Measurements from ENCODE around the gene ARID4B. TPM values are rescaled to one million over a fixed set of nuclear protein-coding genes. Genes with fewer than 3 reads are reported as not detected.
"Not testable (repeated sequence)": the region's sequence is repeated elsewhere in the genome, so short reads cannot be mapped to it uniquely, and the experiment has no call there.

Gene ARID4B
- polyA plus RNA-seq, 1 donor (not counting 4 experiments of a cell fraction or from before 2014, with no cell fraction given), result 12.7 TPM

- Histone ChIP-seq H2AFZ (ENCODE audit: control insufficient read depth, low read length) (no peak overlapping the region), H3K9ac (ENCODE audit: control insufficient read depth, extremely low read depth, insufficient read depth, low read length) (no peak overlapping the region), H3K9me3 (ENCODE audit: control insufficient read depth, low read depth, low read length) (no peaks in the 10 kb centered on the region), H3K27me3 (ENCODE audit: control insufficient read depth, extremely low read depth, insufficient read depth, low read length) (no peaks in the 10 kb centered on the region), H3K4me3 (ENCODE audit: control insufficient read depth in 2 of 3, extremely low read depth in 1 of 3, insufficient read depth in 2 of 3, low read depth in 1 of 3, low read length in 3 of 3) (no peak overlapping the region), H4K20me1 (ENCODE audit: control insufficient read depth, extremely low read depth, insufficient read depth, low read length) (peaks cover 4% of the 10 kb centered on the region), H3K79me2 (ENCODE audit: control insufficient read depth, insufficient read depth, low read length) (peaks cover 90% of the 10 kb centered on the region), H3K27ac (ENCODE audit: control insufficient read depth, insufficient read depth, low read length) (no peak overlapping the region), H3K4me2 (ENCODE audit: control insufficient read depth, extremely low read depth, insufficient read depth, low read depth, low read length) (no peak overlapping the region), H3K9me1 (ENCODE audit: control insufficient read depth, extremely low read depth, insufficient read depth, low read length) (peaks cover 4% of the 10 kb centered on the region), H3K36me3 (ENCODE audit: control insufficient read depth in 2 of 2, extremely low read depth in 1 of 2, insufficient read depth in 2 of 2, low read length in 2 of 2) (no peaks in the 10 kb centered on the region), H3K4me1 (ENCODE audit: control insufficient read depth, extremely low read depth, insufficient read depth, low read length) (no peaks in the 10 kb centered on the region)
- FAIRE-seq (peak; percentile 48), DNase-seq (ENCODE audit: low read depth, low spot score) (no peak)
- TF ChIP-seq EZH2 (IDR thresholded peaks at IDR 0.05; ENCODE audit: low read length) (no peak), CTCF (optimal IDR thresholded peaks at IDR 0.05 in 1 of 3, IDR thresholded peaks at IDR 0.05 in 1 of 3, conservative IDR thresholded peaks at IDR 0.05 in 1 of 3; ENCODE audit: extremely low read depth in 1 of 3, insufficient read depth in 2 of 3, low read length in 3 of 3) (no peak)
- dilution Hi-C loops (cut with MboI; ENCODE audit: extremely low pct_ligation_motif_present, low sequenced_read_pairs), result no loop called here
These were observed 41.3 kb downstream of the ARID4B start for GRCh38 chr1:235286667-235287066.

- dilution Hi-C loops (cut with MboI; ENCODE audit: extremely low pct_ligation_motif_present, low sequenced_read_pairs), result no loop called here
- no peak overlapping the region for H3K4me2 ChIP-seq (ENCODE audit: control insufficient read depth, extremely low read depth, insufficient read depth, low read depth, low read length)
- no peak for FAIRE-seq
- H4K20me1 ChIP-seq (ENCODE audit: control insufficient read depth, extremely low read depth, insufficient read depth, low read length), result peaks cover 2% of the 10 kb centered on the region
- TF ChIP-seq CTCF (optimal IDR thresholded peaks at IDR 0.05 in 1 of 3, IDR thresholded peaks at IDR 0.05 in 1 of 3, conservative IDR thresholded peaks at IDR 0.05 in 1 of 3; ENCODE audit: extremely low read depth in 1 of 3, insufficient read depth in 2 of 3, low read length in 3 of 3), result no peak
- no peak for TF ChIP-seq EZH2 (IDR thresholded peaks at IDR 0.05; ENCODE audit: low read length)
- H2AFZ ChIP-seq (ENCODE audit: control insufficient read depth, low read length), result no peak overlapping the region
- H3K4me1 ChIP-seq (ENCODE audit: control insufficient read depth, extremely low read depth, insufficient read depth, low read length), result no peaks in the 10 kb centered on the region
- H3K36me3 ChIP-seq (ENCODE audit: control insufficient read depth in 2 of 2, extremely low read depth in 1 of 2, insufficient read depth in 2 of 2, low read length in 2 of 2), result no peaks in the 10 kb centered on the region
- H3K9me1 ChIP-seq (ENCODE audit: control insufficient read depth, extremely low read depth, insufficient read depth, low read length), result no peaks in the 10 kb centered on the region
- no peaks in the 10 kb centered on the region for H3K27me3 ChIP-seq (ENCODE audit: control insufficient read depth, extremely low read depth, insufficient read depth, low read length)
- H3K4me3 ChIP-seq (ENCODE audit: control insufficient read depth in 2 of 3, extremely low read depth in 1 of 3, insufficient read depth in 2 of 3, low read depth in 1 of 3, low read length in 3 of 3), result no peak overlapping the region
- no peak overlapping the region for H3K27ac ChIP-seq (ENCODE audit: control insufficient read depth, insufficient read depth, low read length)
- H3K79me2 ChIP-seq (ENCODE audit: control insufficient read depth, insufficient read depth, low read length), result peaks cover 90% of the 10 kb centered on the region
- H3K9ac ChIP-seq (ENCODE audit: control insufficient read depth, extremely low read depth, insufficient read depth, low read length), result no peak overlapping the region
- no peak for DNase-seq (ENCODE audit: low read depth, low spot score)
- H3K9me3 ChIP-seq (ENCODE audit: control insufficient read depth, low read depth, low read length), result no peaks in the 10 kb centered on the region
These were observed 43.7 kb downstream of the ARID4B start for GRCh38 chr1:235284231-235284769.

- H3K79me2 ChIP-seq (ENCODE audit: control insufficient read depth, insufficient read depth, low read length), result peaks cover 91% of the 10 kb centered on the region
- dilution Hi-C loops (cut with MboI; ENCODE audit: extremely low pct_ligation_motif_present, low sequenced_read_pairs); FAIRE-seq; H3K9me3 ChIP-seq (ENCODE audit: control insufficient read depth, low read depth, low read length); H3K4me1 ChIP-seq (ENCODE audit: control insufficient read depth, extremely low read depth, insufficient read depth, low read length); H3K36me3 ChIP-seq (ENCODE audit: control insufficient read depth in 2 of 2, extremely low read depth in 1 of 2, insufficient read depth in 2 of 2, low read length in 2 of 2); H3K27ac ChIP-seq (ENCODE audit: control insufficient read depth, insufficient read depth, low read length); DNase-seq (ENCODE audit: low read depth, low spot score); H3K4me3 ChIP-seq (ENCODE audit: control insufficient read depth in 2 of 3, extremely low read depth in 1 of 3, insufficient read depth in 2 of 3, low read depth in 1 of 3, low read length in 3 of 3); H3K9me1 ChIP-seq (ENCODE audit: control insufficient read depth, extremely low read depth, insufficient read depth, low read length); H3K4me2 ChIP-seq (ENCODE audit: control insufficient read depth, extremely low read depth, insufficient read depth, low read depth, low read length); H3K27me3 ChIP-seq (ENCODE audit: control insufficient read depth, extremely low read depth, insufficient read depth, low read length); H3K9ac ChIP-seq (ENCODE audit: control insufficient read depth, extremely low read depth, insufficient read depth, low read length); H2AFZ ChIP-seq (ENCODE audit: control insufficient read depth, low read length); H4K20me1 ChIP-seq (ENCODE audit: control insufficient read depth, extremely low read depth, insufficient read depth, low read length): not testable (repeated sequence)
These were observed 44.3 kb downstream of the ARID4B start for GRCh38 chr1:235283636-235284035.

Measured in keratinocyte (primary cell).